ENCODE measurements around the gene E2F2.

- no peak for TF ChIP-seq GATA2 (CRISPR knock-in tag; IDR thresholded peaks at IDR 0.05)
- TF ChIP-seq CTCF (IDR thresholded peaks at IDR 0.05), result no peak
- TF ChIP-seq ZBTB33 (IDR thresholded peaks at IDR 0.05; ENCODE audit: borderline replicate concordance, low read depth), result no peak
- no peak for TF ChIP-seq RAD21 (IDR thresholded peaks at IDR 0.05; ENCODE audit: low read length)
- TF ChIP-seq NRF1 (IDR thresholded peaks at IDR 0.05; ENCODE audit: low read depth, low read length), result no peak
- no peak for TF ChIP-seq ELF1 (IDR thresholded peaks at IDR 0.05)
- TF ChIP-seq, protein P1, sequence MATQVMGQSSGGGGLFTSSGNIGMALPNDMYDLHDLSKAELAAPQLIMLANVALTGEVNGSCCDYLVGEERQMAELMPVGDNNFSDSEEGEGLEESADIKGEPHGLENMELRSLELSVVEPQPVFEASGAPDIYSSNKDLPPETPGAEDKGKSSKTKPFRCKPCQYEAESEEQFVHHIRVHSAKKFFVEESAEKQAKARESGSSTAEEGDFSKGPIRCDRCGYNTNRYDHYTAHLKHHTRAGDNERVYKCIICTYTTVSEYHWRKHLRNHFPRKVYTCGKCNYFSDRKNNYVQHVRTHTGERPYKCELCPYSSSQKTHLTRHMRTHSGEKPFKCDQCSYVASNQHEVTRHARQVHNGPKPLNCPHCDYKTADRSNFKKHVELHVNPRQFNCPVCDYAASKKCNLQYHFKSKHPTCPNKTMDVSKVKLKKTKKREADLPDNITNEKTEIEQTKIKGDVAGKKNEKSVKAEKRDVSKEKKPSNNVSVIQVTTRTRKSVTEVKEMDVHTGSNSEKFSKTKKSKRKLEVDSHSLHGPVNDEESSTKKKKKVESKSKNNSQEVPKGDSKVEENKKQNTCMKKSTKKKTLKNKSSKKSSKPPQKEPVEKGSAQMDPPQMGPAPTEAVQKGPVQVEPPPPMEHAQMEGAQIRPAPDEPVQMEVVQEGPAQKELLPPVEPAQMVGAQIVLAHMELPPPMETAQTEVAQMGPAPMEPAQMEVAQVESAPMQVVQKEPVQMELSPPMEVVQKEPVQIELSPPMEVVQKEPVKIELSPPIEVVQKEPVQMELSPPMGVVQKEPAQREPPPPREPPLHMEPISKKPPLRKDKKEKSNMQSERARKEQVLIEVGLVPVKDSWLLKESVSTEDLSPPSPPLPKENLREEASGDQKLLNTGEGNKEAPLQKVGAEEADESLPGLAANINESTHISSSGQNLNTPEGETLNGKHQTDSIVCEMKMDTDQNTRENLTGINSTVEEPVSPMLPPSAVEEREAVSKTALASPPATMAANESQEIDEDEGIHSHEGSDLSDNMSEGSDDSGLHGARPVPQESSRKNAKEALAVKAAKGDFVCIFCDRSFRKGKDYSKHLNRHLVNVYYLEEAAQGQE (IDR thresholded peaks at IDR 0.05; ENCODE audit: low read depth, low read length), result no peak
- TF ChIP-seq EP300 (IDR thresholded peaks at IDR 0.05; ENCODE audit: borderline replicate concordance in 1 of 2, low read depth in 1 of 2, low read length in 1 of 2), result no peak
These were observed 44.3 kb upstream of the E2F2 start for GRCh38 chr1:23575226-23575810.

Measured in SK-N-SH (cell line).